HT-29 (cell line): ENCODE measurements around the gene LATS1. TPM values are rescaled to one million over a fixed set of nuclear protein-coding genes. Genes with fewer than 3 reads are reported as not detected.
"Not testable (repeated sequence)": the region's sequence is repeated elsewhere in the genome, so short reads cannot be mapped to it uniquely, and the experiment has no call there.

ENCODE experiments used
- DNase-seq: peaks from one replicate; pipeline ENCODE4 v3.0.0-alpha.2; 2015; ENCODE audit warnings: low spot score
- total RNA-seq: library from RNA; depleted of rRNA; stranded (reverse); fragments of >200 nt; shearing (Covaris generic); gene quantifications from 2 replicates; pipeline ENCODE4 v1.2.3, GENCODE V29; 2014; rRNA removed

The LATS1 gene
- 9.2 and 9.4 TPM in 2 replicates for total RNA-seq

DNA sequence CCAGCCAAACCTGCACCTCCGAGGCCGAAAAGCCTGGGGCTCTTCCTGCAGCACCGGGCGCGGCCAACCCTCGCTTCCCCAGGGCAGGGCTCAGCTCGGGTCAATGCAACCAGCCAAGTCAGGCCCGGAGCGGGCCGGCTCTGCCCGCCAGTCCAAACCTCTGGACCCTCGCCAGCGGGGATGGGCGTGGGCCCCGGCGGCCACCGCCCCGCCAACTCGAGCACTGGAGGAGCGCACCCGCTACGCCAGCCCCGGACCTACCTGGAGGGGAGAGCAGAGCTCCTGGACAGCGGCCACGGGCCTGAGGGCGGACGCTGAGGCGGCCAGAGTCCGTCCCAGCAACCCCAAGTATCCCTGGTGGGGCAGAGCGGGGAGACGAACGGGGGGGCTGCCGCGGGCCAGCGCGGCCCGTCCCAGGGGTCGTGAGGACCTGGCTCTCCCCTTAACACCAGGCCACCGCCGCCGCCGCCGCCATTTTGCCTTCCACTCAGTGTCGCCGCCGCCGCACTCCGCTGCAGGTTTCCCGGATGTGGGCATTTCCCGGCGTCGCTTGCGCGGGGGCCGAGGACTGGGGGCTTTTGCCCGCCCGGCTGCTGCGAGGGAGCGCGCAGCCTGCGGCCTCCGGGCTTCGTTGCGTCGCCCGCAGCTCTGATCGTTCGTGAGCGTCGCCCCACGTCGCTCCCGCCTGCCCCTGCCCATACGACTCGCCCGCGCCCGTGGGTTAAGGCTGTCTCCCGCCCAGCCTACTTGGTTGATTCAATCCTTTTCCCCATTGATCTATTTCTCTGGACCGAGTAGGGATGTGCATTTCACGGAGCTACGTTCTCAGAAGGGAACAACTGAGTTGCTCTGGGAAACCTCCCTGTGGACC lies at the start of gene LATS1:
Gene LATS1, minus strand, starts transcription at position 514 of the 871 bp plus-strand sequence. CDS start 15,975 bp downstream, outside the sequence.
- peak; percentile 74 for DNase-seq

DNA sequence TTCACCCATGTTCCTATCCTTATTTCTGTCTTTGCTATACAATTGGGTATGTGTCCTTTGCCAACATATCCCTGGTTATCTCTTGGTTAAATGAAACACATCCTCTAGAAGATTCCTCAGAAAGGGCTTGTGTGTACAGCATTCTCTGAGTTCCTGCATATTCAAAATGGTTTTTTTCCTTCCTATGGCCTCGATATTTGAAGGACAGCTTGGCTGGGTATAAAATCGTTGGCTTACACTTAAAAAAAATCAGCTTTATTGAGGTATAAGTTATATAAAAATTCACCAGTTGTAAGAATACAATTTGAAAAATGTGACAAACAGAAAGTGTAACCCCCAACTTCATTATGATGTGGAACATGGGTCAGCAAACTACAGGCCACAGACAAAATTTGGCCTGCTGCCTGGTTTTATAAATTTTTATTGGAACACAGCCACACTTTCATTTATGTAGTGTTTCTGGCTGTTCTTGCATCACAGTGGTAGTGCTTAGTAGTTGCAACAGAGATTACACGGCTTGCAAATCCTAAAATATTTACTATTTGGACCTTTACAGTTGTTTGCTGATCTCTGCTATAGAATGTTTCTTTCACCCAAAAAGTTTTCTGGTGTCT lies 48.4 kb upstream of the LATS1 start:
- DNase-seq: peak; percentile 31

DNA sequence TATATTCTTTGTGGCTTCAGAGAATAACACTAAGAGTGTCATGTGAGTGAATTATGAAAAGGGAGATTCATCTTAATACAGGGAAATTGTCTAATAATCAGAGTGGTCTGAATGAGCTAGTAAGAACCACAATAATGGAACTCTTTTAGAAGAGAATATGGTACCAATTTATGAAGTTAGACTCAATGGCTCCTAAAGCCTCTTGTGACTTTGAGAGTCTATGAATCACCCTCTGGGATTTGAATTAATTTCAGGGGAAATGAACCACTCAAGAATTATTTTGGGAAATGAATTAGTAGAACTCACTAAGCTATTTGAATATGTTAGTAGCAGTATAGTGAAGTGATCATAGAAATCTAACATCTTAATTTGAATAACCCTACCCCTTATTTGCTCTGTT lies 46.0 kb upstream of the LATS1 start:
- DNase-seq: no peak

DNA sequence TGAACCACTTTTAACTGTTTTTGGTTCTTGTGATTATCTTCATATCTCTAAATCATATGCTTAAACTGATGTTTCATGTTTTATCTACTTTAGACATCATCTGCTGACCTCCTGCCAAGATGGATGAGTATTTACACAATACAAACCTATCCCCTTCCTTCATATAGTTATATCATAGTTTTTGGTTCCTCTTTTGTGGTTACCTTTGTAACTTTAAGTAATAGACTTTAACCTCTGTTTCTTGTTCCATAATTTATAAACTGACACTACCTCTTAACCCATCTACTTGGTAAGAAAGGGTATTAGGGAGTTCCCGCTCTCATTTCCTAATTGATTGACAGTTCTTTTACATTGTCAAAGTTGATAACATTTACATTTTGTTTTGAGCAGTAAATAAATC lies 43.5 kb upstream of the LATS1 start:
- no peak for DNase-seq

DNA sequence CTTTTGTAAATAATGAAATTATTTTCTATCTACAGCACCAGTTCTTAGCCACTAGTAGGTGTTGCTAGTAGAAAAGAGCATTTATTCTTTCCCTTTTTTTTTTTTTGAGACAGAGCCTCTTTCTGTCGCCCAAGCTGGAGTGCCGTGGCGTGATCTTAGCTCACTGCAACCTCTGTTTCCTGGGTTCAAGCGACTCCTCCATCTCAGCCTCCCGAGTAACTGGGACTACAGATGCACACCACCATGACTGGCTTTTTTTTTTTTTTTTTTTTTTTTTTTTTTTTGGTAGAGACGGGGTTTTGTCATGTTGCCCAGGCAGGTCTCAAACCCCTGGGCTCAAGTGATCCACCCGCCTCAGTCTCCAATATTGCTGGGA lies 38.3 kb upstream of the LATS1 start:
- DNase-seq: no peak

DNA sequence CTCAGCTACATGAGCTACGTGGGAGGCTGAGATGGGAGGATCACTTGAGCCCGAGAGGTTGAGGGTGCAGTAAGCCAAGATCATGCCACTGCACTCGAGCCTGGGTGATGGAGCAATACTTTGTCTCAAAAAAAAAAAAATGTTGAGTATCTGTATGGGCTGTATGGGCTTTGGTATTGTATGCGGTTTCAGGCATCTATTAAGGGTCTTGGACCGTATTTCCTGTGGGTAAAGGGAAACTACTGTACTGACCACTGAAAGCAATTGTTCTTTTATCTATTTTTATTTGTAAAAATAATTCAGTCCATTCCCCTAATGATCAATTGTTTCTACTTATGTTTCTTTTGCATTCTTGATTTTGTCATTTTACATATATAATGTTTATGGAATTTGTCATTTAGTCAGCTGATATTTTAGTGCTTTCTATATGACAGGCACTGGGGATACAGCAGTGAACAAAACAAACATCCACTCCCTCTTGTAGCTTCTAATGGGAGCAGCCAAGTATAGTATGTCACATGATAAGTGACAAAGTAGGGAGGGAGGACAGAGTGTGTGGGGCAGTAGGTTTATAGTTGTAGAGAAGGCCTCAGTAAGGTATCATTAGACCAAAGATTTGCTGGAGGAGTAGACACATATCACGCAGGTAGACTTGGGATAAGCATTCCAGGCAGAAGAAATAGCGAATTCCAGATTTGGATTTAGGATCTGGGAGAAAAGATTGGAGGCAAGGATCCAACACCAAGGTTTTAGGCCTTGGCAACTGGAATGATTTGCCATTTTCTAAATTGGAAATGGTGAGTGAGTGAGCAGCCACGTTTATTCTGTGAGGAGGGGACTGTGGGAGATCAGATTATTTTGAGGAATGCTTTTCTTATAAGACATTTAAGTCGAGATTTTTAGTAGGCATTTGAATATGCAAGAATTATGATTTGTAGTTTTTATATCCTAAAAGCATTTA lies 37.7 kb upstream of the LATS1 start:
- DNase-seq: no peak

DNA sequence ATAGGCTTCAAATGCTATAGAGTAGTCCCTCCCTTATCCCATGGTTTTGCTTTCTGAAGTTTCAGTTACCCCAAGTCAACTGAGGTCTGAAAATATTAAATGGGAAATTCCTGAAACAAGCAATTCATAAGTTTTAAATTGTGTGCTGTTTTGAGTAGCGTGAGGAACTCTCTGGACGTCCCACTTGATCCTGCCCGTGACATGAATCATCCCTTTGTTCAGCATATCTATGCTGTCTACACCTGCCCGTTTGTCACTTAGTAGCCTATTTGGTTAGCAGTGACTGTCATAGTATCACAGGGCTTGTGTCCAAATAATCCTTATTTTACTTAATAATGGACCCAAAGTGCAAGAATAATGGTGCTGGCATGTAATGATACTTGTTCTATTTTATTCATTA lies 36.6 kb upstream of the LATS1 start:
- DNase-seq: no peak

DNA sequence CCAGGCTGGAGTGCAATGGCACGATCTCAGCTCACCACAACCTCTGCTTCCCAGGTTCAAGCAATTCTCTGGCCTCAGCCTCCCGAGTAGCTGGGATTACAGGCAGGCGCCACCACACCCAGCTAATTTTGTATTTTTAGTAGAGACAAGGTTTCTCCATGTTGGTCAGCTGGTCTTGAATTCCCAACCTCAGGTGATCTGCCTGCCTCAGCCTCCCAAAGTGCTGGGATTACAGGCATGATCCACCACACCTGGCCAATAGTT lies 35.4 kb upstream of the LATS1 start:
- DNase-seq: not testable (repeated sequence)

DNA sequence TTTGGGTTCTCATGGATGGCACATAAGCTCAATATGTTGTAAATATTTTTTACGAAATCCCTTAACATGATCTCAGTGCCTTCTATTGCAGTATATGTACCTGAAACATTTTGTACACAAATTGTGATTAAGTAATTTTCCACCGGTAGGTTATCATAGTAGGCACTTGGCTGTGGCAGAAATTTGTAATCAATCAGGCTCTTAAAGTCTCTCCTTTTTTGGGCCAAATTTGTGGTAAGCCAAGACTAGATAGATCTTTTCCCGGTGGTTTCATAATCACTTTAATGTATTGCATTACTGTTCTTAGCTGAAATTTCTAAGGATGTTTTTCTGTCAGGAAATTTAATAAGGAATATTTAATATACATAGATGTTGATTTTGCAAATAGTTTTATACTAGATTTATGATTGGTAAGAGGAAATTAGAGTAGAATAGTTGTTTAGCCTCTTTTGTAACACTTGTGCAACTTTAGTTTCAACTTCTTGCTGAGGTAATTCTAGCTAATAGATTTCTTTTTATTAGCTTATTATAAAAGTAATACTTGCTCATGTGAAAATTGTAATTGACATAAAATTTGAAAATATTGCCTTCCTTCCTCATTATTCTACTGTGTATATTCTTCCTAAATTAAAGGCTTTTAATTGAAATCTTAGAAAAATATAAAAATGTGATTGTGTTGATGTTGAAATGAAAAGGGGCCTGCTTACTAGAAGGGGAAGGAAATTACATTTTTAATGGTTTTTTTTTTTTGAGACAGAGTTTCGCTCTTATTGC lies 34.9 kb upstream of the LATS1 start:
- DNase-seq: no peak

DNA sequence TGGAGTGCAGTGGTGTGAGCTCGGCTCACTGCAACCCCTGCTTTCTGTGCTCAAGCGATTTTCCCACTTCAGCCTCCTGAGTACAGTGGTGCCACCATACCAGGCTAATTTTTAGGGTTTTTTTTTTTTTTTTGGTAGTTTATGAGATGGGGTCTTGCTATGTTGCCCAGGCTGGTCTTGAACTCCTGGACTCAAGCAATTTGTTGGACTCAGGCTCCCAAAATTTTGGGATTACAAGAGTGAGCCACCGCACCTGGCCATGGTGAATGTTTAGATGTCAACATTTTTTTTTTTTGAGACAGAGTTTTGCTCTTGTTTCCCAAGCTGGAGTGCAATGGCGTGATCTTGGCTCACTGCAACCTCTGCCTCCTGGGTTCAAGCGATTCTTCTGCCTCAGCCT lies 34.0 kb upstream of the LATS1 start:
- DNase-seq: not testable (repeated sequence)

DNA sequence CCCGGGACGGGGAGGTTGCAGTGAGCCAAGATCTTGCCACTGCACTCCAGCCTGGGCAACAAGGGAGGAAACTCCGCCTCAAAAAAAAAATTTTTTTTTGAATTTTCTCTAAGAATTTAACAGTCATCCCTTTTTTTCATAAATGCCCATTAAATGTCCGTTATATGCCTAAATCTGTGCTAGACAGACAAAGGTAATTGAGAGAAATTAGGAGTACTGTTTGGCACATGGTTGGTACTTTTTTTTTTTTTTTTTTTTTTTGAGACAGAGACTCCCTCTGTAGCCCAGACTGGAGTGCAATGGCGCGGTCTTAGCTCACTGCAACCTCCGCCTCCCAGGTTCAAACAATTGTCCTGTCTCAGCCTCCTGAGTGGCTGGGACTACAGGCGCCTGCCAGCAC lies 33.3 kb upstream of the LATS1 start:
- DNase-seq: no peak

DNA sequence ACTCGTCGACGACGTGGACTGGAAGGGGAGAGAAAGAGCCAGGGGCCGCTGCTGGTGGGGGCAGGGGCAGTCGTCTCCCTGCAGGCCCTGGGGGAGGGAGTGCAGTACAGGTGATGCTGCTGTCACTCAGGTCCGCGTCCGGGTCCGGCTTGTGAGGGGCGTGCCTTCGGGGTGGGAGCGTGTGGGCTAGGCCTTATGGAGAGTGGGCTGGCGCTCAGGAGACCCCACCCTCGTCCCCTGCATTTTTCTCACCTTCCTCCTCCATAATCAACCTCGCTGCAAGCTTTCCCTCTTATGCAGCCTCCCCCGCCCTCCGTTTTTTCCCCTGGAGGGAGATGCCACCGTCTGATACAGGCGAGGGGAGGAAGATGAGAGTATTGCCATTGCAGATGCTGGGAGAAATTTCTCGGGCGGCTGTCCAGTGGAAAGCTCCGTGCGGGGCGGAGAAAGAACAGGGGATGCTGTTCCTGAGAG lies 32.3 kb upstream of the LATS1 start:
- peak; percentile 41 for DNase-seq

DNA sequence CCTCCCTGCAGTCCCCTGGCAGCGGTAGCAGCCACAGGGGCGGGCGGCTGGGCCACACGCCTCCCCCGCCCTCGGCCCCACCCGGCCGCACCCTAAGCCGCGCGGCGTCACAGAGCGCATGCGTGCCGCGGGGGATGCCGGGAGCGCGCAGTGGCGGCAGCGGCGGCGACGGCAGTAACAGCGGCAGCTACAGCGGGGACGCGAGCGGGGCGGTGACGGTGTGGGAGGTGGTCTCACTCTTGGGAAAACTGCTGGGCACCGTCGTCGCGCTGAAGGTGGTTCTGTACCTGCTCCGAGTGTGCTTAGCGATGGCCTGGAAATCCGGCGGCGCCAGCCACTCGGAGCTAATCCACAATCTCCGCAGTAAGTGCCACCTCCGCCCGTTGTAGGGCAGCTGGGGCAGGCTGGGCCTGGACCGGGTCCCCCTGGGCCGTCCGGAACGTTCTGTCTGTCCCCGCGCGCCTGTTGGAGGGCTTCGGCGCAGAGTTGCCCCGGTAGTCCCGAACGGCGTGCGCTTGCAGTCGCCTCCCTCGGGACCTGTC lies 31.8 kb upstream of the LATS1 start, which contains the start of gene PCMT1:
Gene PCMT1, plus strand, starts transcription at position 148 of the 542 bp plus-strand sequence. Its CDS starts 161 bp downstream, at position 309.
- DNase-seq: peak; percentile 93

DNA sequence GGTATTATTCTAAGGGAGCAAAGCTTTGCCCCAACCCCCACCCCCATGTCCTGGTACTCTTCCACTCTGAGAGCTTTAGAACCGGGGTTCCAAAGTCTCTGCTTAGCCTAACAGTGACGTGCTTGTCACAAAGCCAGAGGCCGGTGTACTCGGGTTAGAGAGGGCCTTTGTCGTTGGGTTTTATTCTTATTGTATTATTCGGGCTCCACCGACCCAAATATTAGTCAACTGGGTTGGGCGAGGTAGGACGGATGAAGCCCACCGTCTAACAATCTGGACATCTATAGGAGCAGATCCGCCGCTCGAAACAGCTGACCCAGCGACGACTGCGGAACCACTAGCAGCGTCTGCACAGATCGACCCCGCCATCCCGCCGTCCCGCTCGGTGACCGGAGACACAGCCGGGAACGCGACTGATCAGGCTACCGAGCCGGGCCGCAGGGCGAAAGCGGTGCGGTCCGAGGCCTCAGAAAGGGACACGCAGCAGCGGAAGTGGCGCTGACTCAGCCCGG lies 31.2 kb upstream of the LATS1 start:
- DNase-seq: not testable (repeated sequence)

DNA sequence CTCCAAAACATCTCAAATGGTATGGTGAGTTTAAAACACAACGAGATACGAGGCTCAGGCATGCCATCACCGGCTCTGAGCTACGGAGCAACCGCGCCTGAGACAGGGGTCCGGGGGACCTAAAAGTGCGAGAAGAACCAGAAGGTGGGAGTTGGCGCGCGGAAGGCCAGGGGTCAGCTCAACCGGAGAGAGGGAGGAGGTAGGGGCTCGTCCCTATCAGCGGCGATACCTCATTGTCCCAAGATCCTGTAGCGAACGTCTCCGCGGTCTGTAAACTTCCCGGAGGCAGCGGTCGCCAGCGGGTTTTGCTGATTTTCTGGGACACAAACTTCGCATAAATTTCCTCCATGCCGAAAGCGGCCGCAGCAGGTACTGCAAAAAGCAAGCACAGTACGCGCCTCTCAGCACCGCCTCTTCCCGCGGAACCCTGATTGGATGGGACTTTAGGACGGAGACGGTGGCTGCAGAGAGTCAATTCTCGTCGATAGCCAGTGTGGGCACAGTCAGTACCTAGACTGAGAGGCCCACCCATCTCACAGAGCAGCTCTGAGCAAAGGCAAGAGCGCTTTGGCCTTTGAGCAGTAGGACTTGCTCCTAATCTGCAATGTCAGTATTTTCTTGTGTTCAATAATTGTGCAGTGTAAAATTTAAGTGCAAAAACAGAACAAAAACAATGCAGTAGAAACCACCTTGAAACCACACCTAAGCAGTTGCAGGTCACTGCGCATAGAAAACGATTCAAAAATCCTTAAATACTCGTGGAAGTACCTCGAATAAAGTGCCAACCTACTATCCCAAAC lies 28.4 kb upstream of the LATS1 start, which contains the start of gene NUP43:
Gene NUP43, minus strand, starts transcription at position 383 of the 800 bp plus-strand sequence. Its CDS starts 34 bp downstream, at position 349.
- peak; percentile 94 for DNase-seq

DNA sequence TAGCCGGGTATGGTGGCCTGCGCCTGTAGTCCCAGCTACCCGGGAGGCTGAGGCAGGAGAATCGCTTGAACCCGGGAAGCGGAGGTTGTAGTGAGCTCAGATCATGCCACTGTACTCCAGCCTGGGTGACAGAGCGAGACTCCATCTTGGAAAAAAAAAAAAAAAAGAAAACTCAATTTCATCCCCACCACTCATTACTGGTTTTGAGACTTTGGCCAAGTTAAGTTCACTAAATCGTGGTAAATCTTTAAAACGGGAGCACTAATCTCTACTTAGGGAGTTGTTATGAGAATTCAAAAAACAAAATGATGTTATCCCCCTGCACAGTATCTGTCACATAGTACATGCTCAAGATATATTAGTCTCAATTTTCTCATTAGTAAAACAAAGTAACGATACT lies 27.4 kb upstream of the LATS1 start:
- DNase-seq: not testable (repeated sequence)

DNA sequence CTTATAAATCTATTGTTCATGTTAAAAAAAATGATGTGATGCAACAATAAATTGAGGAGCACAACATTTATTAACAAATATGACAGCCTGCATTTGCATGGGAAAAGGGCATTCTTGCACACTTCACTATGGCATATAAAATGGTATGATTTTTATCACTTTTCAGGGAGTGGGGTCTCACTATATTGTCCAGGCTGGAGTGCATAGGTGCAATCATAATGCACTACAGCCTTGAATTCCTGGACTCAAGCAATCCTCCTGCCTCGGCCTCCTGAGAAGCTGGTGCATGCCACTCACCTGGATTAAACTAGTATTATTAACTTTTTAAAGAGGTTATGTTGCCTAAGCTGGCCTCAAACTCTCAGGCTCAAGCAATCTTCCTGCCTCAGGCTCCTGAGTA lies 17.0 kb upstream of the LATS1 start:
- DNase-seq: no peak

DNA sequence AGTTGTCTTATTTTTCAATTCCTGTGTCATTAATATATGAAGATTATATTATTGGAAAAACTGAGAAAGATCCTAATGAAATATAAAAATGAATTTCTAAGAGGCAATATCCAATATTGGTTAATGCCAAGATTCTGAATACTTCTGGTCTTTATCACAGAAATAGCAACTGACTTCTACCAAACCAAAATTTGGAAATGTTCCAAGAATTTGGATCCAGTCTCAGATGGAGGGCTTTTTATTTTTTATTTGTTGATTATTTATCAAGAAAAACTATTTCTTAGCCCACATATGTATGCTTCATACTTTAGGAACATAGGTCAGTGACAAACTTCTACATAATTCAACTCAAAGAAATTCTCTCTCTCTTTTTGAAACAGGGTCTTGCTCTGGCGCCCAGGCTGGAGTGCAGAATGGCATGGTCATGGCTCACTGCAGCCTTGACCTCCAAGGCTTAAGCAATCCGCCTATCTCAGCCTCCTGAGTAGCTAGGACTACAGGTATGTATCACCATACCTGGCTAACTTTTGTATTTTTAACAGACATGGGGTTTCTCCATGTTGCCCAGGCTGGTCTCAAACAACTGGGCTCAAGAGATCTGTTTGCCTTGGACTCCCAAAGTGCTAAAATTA lies 15.3 kb upstream of the LATS1 start:
- DNase-seq: no peak

DNA sequence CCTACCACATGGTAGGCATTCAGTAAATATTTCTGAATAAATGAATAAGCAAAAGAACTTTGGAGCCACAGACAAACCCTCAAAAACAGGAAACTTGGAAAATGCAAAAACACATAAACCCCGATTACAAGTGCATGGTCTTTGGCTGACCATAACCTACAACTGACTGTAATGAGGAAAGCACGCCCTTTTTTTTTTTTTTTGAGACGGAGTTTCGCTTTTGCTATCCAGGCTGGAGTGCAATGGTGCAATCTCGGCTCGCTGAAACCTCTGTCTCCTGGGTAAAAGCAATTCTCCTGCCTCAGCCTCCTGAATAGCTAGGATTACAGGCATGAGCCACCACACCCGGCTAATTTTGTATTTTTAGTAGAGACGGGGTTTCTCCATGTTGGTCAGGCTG lies 11.9 kb upstream of the LATS1 start:
- DNase-seq: no peak
